Amygdala (tissue), 56 donors: ENCODE results near the gene EXOC6.
"Not testable (repeated sequence)": the region's sequence is repeated elsewhere in the genome, so short reads cannot be mapped to it uniquely, and the experiment has no call there.

ENCODE experiments used
- DNase-seq, 56 donors: peaks; one replicate each; lab custom pipeline; 2025; lab: John Stamatoyannopoulos, UW

EXOC6 gene

DNA sequence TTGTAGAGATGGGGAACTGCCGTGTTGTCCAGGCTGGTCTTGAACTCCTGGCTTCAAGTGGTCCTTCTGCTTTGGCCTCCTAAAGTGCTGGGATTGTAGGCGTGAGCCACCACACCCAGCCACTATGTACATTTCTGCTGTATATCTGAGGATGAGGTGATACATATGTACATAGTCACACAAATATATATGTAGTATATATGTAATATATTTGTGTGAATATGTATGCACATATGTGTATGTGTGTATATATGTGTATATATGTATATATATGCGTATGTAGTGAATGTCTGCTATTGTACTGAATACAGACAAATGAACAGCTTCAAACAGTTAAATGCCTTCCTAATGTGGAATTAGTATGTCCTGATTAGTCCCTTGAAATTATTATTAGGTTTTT is 70.3 kb downstream of the EXOC6 start:
- no peak for DNase-seq

DNA sequence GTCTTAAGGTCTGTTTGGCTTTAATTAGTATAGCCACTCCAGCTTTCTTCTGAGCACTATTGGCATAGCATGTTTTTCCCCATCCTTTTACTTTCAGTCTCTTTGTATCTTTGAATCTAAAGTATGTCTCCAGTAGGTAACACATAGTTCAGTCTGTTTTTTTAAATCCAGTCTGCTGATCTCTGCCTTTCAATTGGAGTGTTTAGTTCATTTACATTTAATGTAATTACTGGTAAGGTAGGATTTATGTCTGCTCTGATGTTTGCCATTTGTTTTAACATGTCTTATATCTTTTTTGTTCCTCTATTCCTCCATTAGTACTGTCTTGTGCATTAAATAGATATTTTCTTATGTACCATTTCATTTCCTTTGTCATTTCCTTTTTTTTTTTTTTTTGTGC is 72.5 kb downstream of the EXOC6 start:
- DNase-seq = no peak

DNA sequence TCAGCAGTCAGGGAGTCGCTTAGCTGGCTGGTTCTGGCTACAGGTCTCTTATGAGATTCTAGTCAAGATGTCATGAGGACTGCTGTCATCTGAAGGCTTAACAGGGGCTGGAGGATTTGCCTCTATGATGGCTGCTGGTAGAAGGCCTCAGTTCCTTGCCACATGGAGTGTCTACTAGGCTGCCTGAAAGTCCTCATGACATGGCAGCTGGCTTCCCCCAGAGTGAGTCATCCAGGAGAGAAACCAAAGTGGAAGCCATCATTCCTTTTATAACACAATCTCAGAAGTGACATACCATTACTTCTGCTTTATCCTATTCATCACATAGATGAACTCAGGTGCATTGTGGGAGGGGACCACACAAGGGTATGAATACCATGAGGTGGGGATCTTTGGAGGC is 75.1 kb downstream of the EXOC6 start:
- no peak for DNase-seq

DNA sequence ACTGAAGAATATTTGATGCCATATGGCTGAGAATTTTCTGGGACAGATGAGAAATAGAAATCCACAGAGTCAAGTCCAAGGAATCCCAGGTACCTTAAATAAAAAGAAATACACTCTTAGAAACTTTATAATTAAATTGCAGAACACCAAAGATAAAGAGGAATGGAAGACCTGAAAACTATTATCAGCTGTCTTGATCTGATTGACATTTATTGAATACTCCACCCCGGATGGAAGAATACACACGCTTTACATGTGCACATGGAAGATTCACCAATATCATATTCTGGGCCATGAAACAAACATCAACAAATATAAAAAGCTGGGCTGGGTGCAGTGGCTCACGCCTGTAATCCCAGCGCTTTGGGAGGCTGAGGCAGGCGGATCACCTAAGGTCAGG is 81.6 kb downstream of the EXOC6 start:
- no peak for DNase-seq

DNA sequence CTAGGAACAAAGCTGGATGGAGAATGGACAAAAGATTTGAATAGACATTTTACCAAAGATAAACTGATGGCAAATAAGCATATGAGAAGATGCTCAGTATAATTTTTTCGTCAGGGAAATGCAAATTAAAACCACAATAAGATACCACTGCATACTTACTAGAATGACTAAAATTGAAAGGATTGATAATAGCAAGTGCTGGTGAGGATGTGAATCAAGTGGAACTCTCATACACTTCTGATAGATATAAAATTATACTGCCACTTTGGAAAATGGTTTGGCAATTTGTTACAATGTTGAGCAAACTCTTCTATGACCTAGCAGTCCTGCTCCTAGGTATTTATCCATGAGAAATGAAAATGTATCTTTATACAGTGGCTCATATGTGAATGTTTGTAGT is 83.3 kb downstream of the EXOC6 start:
- no peak for DNase-seq

DNA sequence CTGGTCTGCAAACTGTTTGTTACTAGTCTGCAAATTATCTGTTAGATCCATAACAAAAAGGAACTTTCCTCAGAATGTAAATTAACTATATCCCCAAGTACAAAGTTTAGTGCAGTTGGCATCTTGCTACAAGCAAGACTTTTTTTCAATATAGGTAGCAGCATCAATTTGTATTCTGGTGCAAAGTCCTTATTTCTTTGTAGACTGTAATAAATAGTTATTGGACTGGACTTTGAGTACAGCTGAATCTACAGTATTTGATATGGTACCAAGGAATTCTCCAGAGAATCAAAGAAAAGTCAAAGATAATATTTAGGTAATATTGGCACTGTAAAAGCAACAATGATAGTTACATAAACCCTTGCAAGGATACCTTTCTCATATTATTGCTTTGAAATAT is 89.6 kb downstream of the EXOC6 start:
- DNase-seq = no peak

DNA sequence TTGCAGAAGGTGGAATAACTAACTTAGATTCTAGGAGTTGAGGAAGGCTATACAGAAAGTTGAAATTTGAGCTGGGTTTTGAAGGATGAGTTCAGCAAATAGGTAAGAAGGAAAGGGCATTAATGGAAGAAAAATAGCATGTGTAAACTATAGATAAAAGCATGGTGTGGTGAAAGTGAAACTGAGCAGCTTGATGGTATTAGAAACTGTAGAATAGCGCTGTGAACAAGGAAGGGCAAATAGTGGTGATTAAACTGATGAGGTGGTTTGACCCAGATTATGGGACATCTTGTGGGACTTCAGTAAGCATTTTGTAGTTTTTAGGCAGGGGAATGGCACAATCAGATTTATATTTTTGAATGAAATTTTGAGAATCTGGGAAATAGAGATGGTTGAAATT is 90.5 kb downstream of the EXOC6 start:
- no peak for DNase-seq

DNA sequence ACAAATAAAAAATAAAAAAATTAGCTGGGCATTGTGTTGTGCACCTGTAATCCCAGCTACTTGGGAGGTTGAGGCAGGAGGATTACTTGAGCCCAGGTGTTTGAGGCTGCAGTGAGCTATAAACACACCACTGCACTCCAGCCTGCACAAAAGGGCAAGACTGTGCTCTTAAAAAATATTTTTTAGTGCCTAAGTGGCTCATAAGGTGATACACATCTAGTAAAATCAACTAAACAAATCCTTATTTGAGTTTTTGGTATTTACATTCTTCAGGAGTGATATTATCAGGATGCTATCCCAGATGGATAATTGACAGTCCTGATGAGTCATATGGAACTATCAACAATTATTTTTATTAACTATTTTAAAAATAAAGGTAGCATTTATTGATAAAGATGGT is 93.9 kb downstream of the EXOC6 start:
- no peak for DNase-seq

DNA sequence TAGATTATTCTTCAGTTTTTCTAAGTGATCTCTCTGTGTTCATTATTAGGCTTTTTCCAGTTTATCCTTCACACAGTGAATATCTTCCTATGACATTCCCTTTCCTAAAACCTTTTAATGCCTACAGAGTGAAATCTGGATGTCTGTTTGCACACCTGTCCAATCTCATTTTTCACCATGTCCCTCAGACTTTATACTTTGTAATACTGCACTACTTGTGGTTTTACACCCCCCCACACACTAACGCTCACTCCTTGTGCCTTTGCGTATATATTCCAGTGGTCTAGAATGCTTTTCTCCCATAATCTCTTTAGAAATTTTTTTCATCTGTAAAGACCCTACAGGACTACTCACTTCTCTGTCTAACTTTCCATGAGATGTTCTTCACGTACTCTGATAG is 98.2 kb downstream of the EXOC6 start:
- DNase-seq = no peak

DNA sequence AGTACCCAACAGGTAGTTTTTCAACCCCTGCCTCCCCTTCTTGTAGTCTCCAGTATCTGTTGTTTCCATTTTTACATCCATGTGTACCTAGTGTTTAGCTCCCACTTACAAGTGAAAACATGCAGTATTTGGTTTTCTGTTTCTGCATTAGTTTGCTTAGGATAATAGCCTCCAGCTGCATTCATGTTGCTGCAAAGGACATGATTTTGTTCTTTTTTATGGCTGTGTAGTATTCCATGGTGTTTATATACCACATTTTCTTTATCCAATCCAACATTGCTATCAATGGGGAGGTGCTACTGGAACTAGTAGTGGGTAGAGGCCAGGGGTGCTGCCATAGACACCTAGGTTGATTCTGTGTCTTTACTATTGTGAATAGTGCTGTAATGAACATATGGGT is 104.3 kb downstream of the EXOC6 start:
- not testable (repeated sequence) for DNase-seq

DNA sequence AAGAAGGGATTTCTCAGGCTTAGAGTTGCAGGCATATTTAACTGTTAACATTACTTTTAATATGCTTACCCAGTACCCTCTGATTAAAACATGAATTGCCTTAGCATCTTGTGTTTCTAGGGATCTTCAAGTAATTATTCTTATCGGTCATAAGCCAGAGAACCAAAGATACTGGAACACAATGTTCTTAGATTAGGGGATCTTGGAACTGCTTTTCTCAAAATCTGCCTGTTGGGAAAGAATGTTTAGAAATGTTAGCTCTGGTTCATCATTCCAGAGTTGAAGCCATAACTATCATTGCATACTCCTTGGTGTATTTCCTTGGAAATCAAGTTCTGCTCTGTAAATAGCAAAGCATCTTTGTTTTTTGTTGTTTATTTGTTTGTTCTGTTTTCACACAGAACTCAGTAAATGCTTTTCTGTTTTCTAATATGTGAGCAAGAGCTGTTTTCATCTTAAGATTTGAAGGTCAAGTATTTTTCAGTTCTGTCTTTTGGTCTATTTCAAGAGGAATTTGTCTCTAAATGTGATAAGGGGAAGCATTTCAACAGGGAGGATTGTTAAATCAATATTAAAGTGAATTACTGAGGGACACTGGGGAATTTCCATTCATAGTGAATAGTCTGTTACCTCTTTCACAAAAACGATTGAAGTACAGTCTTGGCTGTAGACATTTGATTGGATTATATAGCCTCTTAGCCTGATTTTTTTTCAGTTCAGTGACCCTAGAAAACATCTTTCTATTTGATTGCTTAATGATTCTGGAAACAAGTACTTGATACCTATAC is 109.1 kb downstream of the EXOC6 start:
- no peak for DNase-seq

DNA sequence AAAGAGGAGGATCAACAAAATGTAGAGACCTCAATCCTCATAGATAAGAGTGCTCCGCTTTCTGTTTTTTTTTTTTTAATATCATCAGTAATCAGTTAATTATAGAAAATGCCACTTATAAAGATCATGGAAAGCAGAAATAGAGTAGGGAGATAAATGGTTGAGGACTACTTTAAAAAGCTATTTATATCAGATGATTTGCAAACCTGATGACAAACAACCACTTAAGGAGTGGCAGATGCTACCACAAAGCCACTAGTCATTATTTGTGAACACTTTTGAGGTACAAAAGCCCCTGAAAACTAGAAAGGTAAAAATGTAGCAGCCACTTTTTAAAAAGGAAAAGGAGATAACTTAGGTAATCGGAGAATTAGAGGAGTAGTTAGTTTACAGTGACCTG is 113.3 kb downstream of the EXOC6 start:
- no peak for DNase-seq

DNA sequence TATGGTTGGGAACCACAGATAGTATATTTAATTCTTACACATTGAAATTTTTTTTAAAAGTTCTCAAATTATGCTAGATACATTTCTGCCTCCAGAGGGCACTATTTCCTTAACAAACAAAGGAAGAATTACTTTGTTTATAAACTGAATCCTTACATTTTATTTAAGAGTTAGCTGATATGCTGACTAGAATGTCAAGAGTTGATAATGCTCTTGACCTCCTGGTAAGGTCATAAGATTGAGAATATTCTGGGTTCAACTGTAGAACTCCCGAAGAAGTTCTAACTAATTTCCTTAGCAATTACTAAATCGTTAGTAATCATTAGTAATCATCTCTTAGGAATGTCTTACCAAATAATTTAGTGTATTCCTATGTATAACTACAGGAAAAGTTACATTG is 117.0 kb downstream of the EXOC6 start:
- peak in 1 of 56 donors; percentile 4 for DNase-seq

DNA sequence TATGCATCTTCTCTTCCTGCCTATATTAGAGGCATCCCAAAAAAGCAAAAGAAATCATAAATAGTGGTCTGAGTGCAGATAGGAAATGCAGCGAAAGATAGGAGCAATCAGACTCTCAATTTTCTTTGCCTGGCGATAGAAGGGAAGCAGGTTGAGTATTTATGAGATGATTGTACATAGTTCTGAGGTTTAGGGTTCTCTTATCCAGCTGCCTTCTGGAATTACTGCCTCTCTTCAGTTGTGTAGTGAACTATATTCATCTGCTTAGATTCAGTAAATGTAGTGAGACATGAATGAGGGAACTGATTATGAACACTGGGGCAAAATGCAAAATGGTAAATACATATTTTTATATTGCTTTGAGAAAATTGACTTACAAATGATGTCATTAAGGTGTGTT is 119.3 kb downstream of the EXOC6 start:
- no peak for DNase-seq

DNA sequence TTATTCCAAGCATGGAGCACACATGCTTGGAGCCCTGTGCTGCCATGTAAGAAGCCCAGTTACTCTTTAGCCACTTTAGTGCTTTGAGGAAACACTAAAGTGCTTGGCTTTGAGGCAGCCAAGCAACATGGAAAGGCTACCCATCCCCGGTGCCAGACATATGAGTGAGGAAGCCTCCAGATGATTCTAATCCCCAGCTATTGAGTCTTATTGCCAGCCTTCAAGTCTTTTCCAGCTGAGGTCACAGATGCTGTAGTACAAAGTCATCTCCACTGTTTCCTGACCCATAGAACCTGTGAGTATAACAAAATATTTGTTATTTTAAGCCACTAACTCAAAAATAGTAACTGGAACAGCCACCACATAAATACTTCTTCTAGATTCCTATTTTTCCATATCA is 120.8 kb downstream of the EXOC6 start:
- DNase-seq = no peak

DNA sequence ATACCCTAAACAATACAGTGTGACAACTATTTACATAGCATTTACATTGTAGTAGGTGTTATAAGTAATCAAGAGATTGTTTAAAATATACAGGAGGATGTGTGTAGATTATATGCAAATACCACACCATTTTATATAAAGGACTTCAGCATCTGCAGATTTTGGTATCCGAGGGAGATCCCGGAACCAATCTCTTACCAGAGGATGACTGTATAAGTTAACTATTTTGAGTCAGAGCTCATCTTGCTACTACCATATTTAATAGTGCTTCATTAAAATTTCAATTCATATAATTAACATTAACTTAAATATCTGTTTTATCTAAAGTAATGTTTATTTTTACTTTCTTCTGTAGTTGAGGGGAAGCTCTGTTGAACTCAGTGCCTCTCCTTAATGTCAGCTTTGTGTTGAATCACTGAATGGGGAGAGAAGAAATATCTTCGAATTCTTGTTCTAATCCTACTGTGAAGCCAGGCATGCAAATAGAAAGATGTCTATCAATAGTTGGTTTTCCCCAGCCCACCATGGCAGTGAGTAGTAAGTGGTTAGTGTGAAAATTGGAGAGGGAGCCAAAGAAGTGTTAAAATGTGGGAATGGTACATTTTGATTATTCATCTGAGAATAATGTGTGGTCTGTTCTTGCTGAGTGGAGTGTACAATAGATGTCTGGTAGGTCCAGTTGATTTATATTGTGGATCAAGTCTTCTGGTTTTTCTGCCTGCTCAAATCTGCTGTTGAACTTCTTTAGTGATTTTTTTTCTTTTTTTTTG is 122.2 kb downstream of the EXOC6 start:
- no peak for DNase-seq

DNA sequence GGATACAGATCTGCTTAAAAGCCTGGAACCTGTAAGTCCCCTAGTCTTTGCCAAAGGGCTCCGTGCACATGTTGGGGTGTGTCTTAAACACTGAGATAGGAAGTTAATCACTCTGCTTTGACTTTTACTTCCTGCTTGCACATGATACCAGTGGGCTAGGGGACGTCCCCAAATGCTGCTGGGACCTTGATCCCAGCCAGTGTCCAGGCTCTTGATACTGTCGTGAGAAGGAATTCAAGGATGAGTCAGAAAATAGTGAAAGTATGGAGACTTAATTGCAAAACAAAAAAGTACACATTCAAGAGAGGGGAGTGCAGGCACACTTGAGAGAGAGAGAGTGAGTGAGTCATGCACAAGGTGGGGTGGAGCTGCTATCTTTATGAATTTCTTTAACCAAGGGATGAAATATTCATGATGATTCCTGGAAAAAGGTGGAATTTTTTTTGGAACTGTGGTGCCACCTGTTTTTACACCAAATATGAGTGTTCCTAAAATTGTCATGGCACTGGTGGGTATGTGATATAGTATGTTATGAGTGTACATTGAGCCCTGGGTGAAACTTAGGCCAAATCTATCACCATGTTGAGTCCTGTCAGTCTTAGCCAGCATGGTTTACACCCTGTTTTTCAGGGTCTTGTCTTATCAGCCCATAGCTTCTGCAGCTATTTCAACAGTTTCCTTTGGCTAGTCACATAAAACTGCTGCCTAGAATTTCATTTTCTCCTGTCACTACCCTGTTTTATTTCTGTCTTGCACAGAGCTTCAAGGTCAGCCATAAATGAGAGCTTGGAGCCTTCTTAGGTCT is 123.9 kb downstream of the EXOC6 start:
- no peak for DNase-seq

DNA sequence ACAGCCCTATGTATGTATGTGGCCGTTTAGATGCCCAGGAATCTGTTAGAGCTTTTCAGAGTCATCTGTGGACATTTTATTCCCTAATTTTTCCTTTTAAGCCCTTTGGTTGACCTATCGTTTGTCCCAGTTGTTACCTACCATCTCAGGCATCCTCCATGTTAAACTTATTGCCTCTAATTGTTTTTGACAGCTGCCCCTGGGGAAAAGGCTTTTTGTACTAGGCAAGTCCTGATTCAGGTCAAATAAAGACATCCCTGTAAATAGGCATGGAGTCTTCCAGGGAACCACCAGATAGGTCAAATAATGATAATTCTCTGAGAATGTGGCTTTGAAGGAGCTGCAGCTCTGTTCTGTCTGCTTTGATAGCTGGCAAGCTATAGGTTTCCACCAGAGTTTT is 124.6 kb downstream of the EXOC6 start:
- DNase-seq = no peak

DNA sequence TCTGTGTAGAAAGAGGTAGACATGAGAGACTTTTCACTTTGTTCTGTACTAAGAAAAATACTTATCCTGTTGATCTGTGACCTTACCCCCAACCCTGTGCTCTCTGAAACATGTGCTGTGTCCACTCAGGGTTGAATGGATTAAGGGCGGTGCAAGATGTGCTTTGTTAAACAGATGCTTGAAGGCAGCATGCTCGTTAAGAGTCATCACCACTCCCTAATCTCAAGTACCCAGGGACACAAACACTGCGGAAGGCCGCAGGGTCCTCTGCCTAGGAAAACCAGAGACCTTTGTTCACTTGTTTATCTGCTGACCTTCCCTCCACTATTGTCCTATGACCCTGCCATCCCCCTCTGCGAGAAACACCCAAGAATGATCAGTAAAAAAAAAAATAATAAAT is 128.0 kb downstream of the EXOC6 start:
- DNase-seq = not testable (repeated sequence)

DNA sequence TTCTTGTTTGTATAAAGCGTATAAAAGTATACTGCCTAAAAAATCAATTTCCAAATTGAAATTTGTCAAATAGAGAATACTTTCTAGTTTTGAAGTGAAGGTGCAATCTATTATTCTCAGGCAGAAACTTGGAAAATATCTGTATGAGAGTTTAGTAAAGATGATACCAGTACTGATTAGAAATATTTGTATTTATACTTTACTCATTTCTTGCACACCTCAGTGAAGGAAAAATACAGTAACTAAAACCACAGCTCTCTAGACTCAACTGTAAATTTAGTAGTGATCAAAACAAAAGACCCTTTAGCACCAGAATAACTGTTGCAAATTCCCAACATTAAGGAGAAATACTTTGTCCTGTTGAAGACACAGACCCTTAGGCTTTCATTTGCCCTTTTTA is 140.9 kb downstream of the EXOC6 start:
- DNase-seq = no peak

DNA sequence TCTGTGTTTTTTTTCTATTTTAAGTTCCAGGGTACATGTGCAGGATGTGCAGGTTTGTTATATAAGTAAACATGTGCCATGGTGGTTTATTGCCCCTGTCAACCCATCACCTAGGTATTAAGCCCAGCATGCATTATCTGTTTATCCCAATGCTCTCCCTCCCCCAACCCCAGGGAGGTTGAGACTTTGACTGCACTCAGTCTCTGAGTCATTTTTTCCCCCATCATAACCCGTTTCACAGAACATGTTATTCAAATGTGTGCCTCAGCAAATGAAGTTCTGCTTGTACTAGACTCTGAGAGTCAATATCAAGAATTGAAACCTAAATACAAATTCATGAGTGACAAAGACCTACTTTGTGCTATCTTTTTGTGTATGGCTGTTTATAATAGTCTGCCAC is 142.3 kb downstream of the EXOC6 start:
- DNase-seq = no peak
